H1 (cell line): Measurements from ENCODE around the gene TBC1D23. TPM values are rescaled to one million over a fixed set of nuclear protein-coding genes. Genes with fewer than 3 reads are reported as not detected.

Source experiments
- CTCF ChIA-PET: fragments of 300-600 bp; sonication (Branson Sonifier 250); formaldehyde crosslinking; loops from one replicate; lab custom pipeline; 2021; ENCODE audit not compliant: partially characterized antibody; lab: Charles Lee
- POLR2A ChIA-PET: fragments of 300-600 bp; sonication (Branson Sonifier 250); formaldehyde crosslinking; loops from one replicate; lab custom pipeline; 2021; ENCODE audit warnings: inconsistent platforms; ENCODE audit not compliant: partially characterized antibody; lab: Charles Lee
- DNase-seq, 2 experiments: peaks; one replicate each; pipeline versions ENCODE4 v3.0.0 to v3.0.0-alpha.2; 2010 to 2022; ENCODE audit warnings: low spot score in 2 of 2, low read depth in 1 of 2, mixed read lengths in 1 of 2
- FAIRE-seq: peaks from 2 replicates; lab custom pipeline; 2011; peaks lifted over from hg19 to GRCh38; lab: Jason Lieb, UNC
- H2AFZ ChIP-seq: 2 replicates; pipeline ENCODE4 v1.8.1; 2012; ENCODE audit warnings: low read length, inconsistent platforms
- H2AK5ac ChIP-seq: 2 replicates; pipeline ENCODE4 v1.6.1; 2013; ENCODE audit warnings: low read depth, low read length
- H2BK120ac ChIP-seq: replicated peaks from 2 replicates; pipeline ENCODE3; 2013; ENCODE audit warnings: low read depth, low read length, inconsistent platforms
- H2BK12ac ChIP-seq: 2 replicates; pipeline ENCODE4 v1.6.1; 2013; ENCODE audit warnings: low read depth, low read length
- H2BK15ac ChIP-seq: 2 replicates; pipeline ENCODE4 v1.6.1; 2013; ENCODE audit warnings: low read length
- H2BK20ac ChIP-seq: 2 replicates; pipeline ENCODE4 v1.6.1; 2013; ENCODE audit warnings: low read length
- H2BK5ac ChIP-seq: 2 replicates; pipeline ENCODE4 v1.6.1; 2013; ENCODE audit warnings: low read depth, low read length
- H3K14ac ChIP-seq: 2 replicates; pipeline ENCODE4 v1.6.1; 2013; ENCODE audit warnings: inconsistent platforms; ENCODE audit not compliant: insufficient read length
- H3K18ac ChIP-seq: 2 replicates; pipeline ENCODE4 v1.6.1; 2013; ENCODE audit warnings: low read length; ENCODE audit errors: extremely low read depth
- H3K23ac ChIP-seq: 2 replicates; pipeline ENCODE4 v1.6.1; 2013; ENCODE audit warnings: inconsistent platforms; ENCODE audit not compliant: insufficient read length
- H3K23me2 ChIP-seq: 2 replicates; pipeline ENCODE4 v1.6.1; 2013; ENCODE audit warnings: low read depth, low read length
- H3K27ac ChIP-seq: 2 replicates; pipeline ENCODE4 v1.6.1; 2011; ENCODE audit warnings: low read depth, low read length, inconsistent platforms
- H3K27me3 ChIP-seq, 4 experiments: replicated peaks in 1 of 4; 1 replicate in 1 of 4; 2 replicates in 3 of 4; pipeline versions ENCODE4 v1.6.1 to v1.8.1; 2011 to 2013; ENCODE audit warnings: low read length in 3 of 4, mild to moderate bottlenecking in 3 of 4, inconsistent platforms in 2 of 4, mixed read lengths in 2 of 4, moderate library complexity in 1 of 4; ENCODE audit not compliant: control insufficient read depth in 3 of 4, insufficient read depth in 3 of 4; ENCODE audit errors: extremely low read depth in 1 of 4
- H3K36me3 ChIP-seq, 4 experiments: 2 replicates each; pipeline versions ENCODE4 v1.6.1 to v1.8.1; 2011 to 2013; ENCODE audit warnings: mild to moderate bottlenecking in 4 of 4, low read length in 3 of 4, moderate library complexity in 2 of 4, control low read depth in 1 of 4, inconsistent platforms in 1 of 4; ENCODE audit not compliant: insufficient read depth in 4 of 4, control insufficient read depth in 2 of 4
- H3K4ac ChIP-seq: replicated peaks from 2 replicates; pipeline ENCODE3; 2013; ENCODE audit warnings: low read length, low read depth, mixed read lengths, inconsistent platforms; ENCODE audit not compliant: insufficient read length
- H3K4me1 ChIP-seq, 4 experiments: replicated peaks in 1 of 4; 1 replicate in 1 of 4; 2 replicates in 3 of 4; pipeline versions ENCODE4 v1.6.1 to v1.8.1; 2011 to 2013; ENCODE audit warnings: low read length in 3 of 4, inconsistent platforms in 2 of 4, mixed read lengths in 1 of 4; ENCODE audit not compliant: insufficient read depth in 4 of 4, control insufficient read depth in 3 of 4
- H3K4me2 ChIP-seq, 2 experiments: 2 replicates each; pipeline versions ENCODE4 v1.6.1 to v1.8.1; 2011 to 2013; ENCODE audit warnings: low read depth in 2 of 2, low read length in 2 of 2, control low read depth in 1 of 2, inconsistent platforms in 1 of 2, mild to moderate bottlenecking in 1 of 2; ENCODE audit not compliant: insufficient read depth in 1 of 2
- H3K4me3 ChIP-seq, 4 experiments: fragments of 200-600, 300-600 bp in 1 of 4; sonication (generic), shearing (Covaris generic), sonication (Bioruptor Twin) in 1 of 4; 2 replicates each; pipeline versions ENCODE4 v1.5.1 to v1.8.1; 2011 to 2016; ENCODE audit warnings: low read length in 4 of 4, low read depth in 3 of 4, control low read depth in 2 of 4, inconsistent platforms in 2 of 4, mild to moderate bottlenecking in 2 of 4, mixed read lengths in 1 of 4, moderate library complexity in 1 of 4; ENCODE audit not compliant: insufficient read depth in 2 of 4; ENCODE audit errors: extremely low read depth in 1 of 4
- H3K56ac ChIP-seq: replicated peaks from 2 replicates; pipeline ENCODE3; 2013; ENCODE audit warnings: low read depth, mild to moderate bottlenecking, mixed read lengths, low read length, inconsistent platforms; ENCODE audit not compliant: insufficient read length
- H3K79me1 ChIP-seq: 2 replicates; pipeline ENCODE4 v1.6.1; 2013; ENCODE audit warnings: low read depth, low read length, control low read depth
- H3K79me2 ChIP-seq, 2 experiments: 2 replicates each; pipeline versions ENCODE4 v1.6.1 to v1.8.1; 2012 to 2013; ENCODE audit warnings: low read length in 2 of 2, mild to moderate bottlenecking in 2 of 2, inconsistent platforms in 1 of 2; ENCODE audit not compliant: insufficient read depth in 2 of 2, control insufficient read depth in 1 of 2
- H3K9ac ChIP-seq, 4 experiments: replicated peaks in 1 of 4; 1 replicate in 1 of 4; 2 replicates in 3 of 4; pipeline versions ENCODE4 v1.6.1 to v1.8.1; 2011 to 2013; ENCODE audit warnings: low read depth in 3 of 4, low read length in 3 of 4, control low read depth in 2 of 4, mild to moderate bottlenecking in 2 of 4, moderate library complexity in 2 of 4, inconsistent platforms in 1 of 4; ENCODE audit errors: extremely low read depth in 1 of 4
- H3K9me3 ChIP-seq, 2 experiments: 2 replicates each; pipeline versions ENCODE4 v1.6.1 to v1.8.1; 2012 to 2013; ENCODE audit warnings: mild to moderate bottlenecking in 2 of 2, moderate library complexity in 2 of 2, control low read depth in 1 of 2, inconsistent platforms in 1 of 2, low read depth in 1 of 2, low read length in 1 of 2, mixed read lengths in 1 of 2; ENCODE audit not compliant: insufficient read depth in 2 of 2
- H4K20me1 ChIP-seq, 2 experiments: replicated peaks in 1 of 2; 2 replicates each; pipeline versions ENCODE3 to v1.8.1; 2011 to 2013; ENCODE audit warnings: inconsistent platforms in 2 of 2, low read length in 2 of 2, mild to moderate bottlenecking in 1 of 2; ENCODE audit not compliant: insufficient read depth in 2 of 2, control insufficient read depth in 1 of 2
- H4K5ac ChIP-seq: 2 replicates; pipeline ENCODE4 v1.6.1; 2013; ENCODE audit warnings: low read length, low read depth, mixed read lengths, inconsistent platforms; ENCODE audit not compliant: insufficient read length
- H4K8ac ChIP-seq: 2 replicates; pipeline ENCODE4 v1.8.0; 2013; ENCODE audit warnings: mild to moderate bottlenecking, moderate library complexity, low read length, inconsistent platforms; ENCODE audit not compliant: insufficient read depth; ENCODE audit errors: extremely low read depth
- H4K91ac ChIP-seq: replicated peaks from 2 replicates; pipeline ENCODE3; 2013; ENCODE audit warnings: low read length, mixed read lengths, inconsistent platforms; ENCODE audit not compliant: insufficient read length
- NANOG ChIP-seq: IDR thresholded peaks from 2 replicates; pipeline ENCODE4 v1.6.1; 2011; ENCODE audit warnings: low read length, low read depth, mild to moderate bottlenecking, inconsistent platforms; ENCODE audit not compliant: insufficient read depth, poor library complexity, severe bottlenecking
- POU5F1 ChIP-seq: IDR thresholded peaks from 2 replicates; pipeline ENCODE4 v1.6.1; 2011; ENCODE audit warnings: low read depth, mild to moderate bottlenecking, low read length, moderate library complexity
- whole genome bisulfite sequencing, 2 experiments: shearing (Covaris generic) in 1 of 2; methylation state at CpG; one replicate each; pipeline versions ENCODE4 v1.1.6 to v1.1.7; 2013 to 2015; ENCODE audit warnings: low lambda C conversion rate in 2 of 2, mixed read lengths in 2 of 2, inconsistent platforms in 1 of 2, low coverage in 1 of 2, missing lambda C conversion rate in 1 of 2; ENCODE audit not compliant: insufficient replicate concordance in 2 of 2, insufficient coverage in 1 of 2, insufficient read length in 1 of 2; ENCODE audit errors: extremely low coverage in 1 of 2, missing lambda C conversion rate in 1 of 2; 5-methylcytosine and 5-hydroxymethylcytosine counted together
- polyA plus RNA-seq, 7 experiments: library from polyadenylated mRNA; depleted of rRNA in 3 of 7; stranded (reverse) in 5 of 7; unstranded in 2 of 7; fragments of >200 nt in 5 of 7; fragments of 200-250 nt in 2 of 7; gene quantifications; 1 replicate in 5 of 7; 2 replicates in 1 of 7; 4 replicates in 1 of 7; pipeline versions ENCODE4 v1.2.1 to v1.2.3, GENCODE V29; 2011 to 2013; ENCODE audit warnings: missing spikeins in 2 of 7, mixed read lengths in 2 of 7
- total RNA-seq: library from RNA; stranded (reverse); fragmentation: NEBNext Ultra II Directional; extraction: Animal tissue kit (Norgen Biotek cat#: 25700); gene quantifications from 2 replicates; pipeline ENCODE4 v1.2.1, GENCODE V29; 2021

The TBC1D23 gene
- total and polyA plus RNA-seq, 2 of the 8 experiments (the other 6 are each of a cell fraction or from before 2014, with no cell fraction given) = 6.4 to 29.3 TPM

DNA sequence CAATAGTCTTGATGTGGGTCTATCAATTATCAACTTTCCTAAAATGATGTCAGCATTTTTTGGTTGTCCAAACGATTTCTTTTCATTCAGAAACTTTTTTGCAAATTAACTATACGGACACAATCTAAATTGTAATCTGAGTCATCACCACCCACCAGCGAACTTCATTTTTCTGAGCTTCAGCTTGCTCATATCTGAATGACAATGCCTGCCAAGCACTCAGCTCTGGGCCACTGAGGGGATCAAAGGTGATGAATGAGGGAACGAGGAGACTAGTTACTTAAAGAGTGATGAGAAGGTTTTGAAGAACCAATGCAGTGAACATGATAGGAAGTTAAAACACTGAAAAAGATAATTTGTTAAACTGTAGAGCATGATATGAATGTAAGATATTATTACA, 14.9 kb upstream of the TBC1D23 start:
- Histone ChIP-seq H3K79me1 (no peaks in the 10 kb centered on the region), H3K56ac (no peak overlapping the region), H3K4me2 (no peak overlapping the region), H3K27me3 (no peaks in the 10 kb centered on the region), H3K18ac (no peak overlapping the region), H3K23me2 (no peaks in the 10 kb centered on the region), H4K8ac (no peak overlapping the region), H3K27ac (no peak overlapping the region), H4K5ac (no peak overlapping the region), H2BK12ac (no peak overlapping the region), H3K23ac (no peak overlapping the region), H3K36me3 (no peaks in the 10 kb centered on the region), H3K79me2 (no peaks in the 10 kb centered on the region; a peak in 1 of 4 replicates), H4K91ac (no peak overlapping the region), H3K4ac (no peak overlapping the region), H2AFZ (no peak overlapping the region), H3K9me3 (no peaks in the 10 kb centered on the region)
- FAIRE-seq = no peak
- no peak for DNase-seq
- ChIA-PET POLR2A (no interaction called here), CTCF (no interaction called here)
- TF ChIP-seq POU5F1 (no peak), NANOG (peak; percentile 48)
- TF ChIP-seq, all 59 proteins: peak for 1
- Histone ChIP-seq H2BK5ac (no peak overlapping the region), H2BK120ac (no peak overlapping the region), H2BK15ac (no peak overlapping the region), H3K4me1 (no peaks in the 10 kb centered on the region), H3K4me3 (no peak overlapping the region), H2BK20ac (no peak overlapping the region), H3K14ac (no peak overlapping the region), H3K9ac (no peak overlapping the region), H2AK5ac (no peak overlapping the region), H4K20me1 (no peaks in the 10 kb centered on the region)
- WGBS, 2 experiments = 63% methylated on average over 4 of the region's 4 CpGs; no CpG with 5 or more reads in 1 of the 2 experiments
